ENCODE measurements around the gene KCNIP4. TPM values are rescaled to one million over a fixed set of nuclear protein-coding genes. Genes with fewer than 3 reads are reported as not detected.

Gene KCNIP4
- total RNA-seq, 1 donor from 2014 or later = 30.4 TPM

DNA sequence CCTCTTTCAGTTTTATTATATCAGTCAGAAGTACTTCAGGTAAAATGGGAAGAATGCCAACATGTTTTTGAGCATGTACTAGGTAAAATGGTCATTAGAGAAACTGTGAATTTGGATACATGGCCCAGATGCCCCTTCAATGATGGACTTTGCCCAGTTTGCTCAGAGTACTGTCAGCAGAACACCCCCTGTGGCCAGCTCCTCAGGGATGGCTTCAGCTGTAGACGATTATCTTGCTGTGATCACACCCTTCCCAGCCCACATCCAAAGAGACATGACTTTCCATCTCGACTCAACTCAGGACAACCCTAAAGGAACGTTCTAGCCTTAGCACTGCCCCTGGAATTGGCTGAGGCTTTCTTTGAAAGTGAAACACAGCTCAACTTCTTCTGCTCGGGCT lies 809.2 kb downstream of the KCNIP4 start:
- DNase-seq = no peak
- Mint-ChIP-seq H3K36me3 (ENCODE audit: unreplicated experiment) (no peaks in the 10 kb centered on the region), H3K4me1 (ENCODE audit: low read depth, unreplicated experiment) (no peaks in the 10 kb centered on the region), H3K27me3 (ENCODE audit: unreplicated experiment) (no peaks in the 10 kb centered on the region), H3K9me3 (ENCODE audit: unreplicated experiment) (no peaks in the 10 kb centered on the region), H3K27ac (ENCODE audit: unreplicated experiment) (no peak overlapping the region), H3K4me3 (ENCODE audit: unreplicated experiment) (no peak overlapping the region)
- TF ChIP-seq CTCF (IDR thresholded peaks at IDR 0.05; ENCODE audit: partially characterized antibody, unreplicated experiment) = no peak

DNA sequence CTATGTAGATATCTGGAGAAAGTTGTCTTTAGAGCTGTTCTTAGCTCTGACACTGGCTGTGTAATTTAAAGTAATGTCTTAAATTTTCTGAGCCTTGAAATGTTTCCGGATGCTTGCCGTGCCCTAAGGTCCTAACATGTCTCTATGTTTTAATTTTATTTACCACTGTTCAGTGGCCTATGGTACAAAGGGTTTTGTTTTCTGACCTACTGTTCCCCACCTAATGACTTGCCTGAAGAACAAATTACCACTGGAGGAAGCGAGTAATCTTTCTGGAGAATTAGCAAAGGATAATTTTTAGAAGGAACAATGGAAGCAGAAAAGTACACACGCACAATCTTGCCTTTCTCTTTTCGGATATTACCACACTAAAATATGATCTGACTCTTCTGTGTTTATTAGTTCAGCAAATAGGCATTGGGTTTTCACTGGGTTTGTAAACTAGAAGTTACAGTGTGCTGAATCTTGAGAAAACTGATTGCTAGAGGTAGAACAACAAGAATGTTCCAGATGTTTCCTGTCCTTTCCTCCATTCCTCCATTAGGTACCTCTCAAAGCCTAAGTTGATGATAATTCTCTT lies 812.4 kb downstream of the KCNIP4 start:
- H3K9me3 Mint-ChIP-seq (ENCODE audit: unreplicated experiment) = no peaks in the 10 kb centered on the region
- no peak overlapping the region for H3K27ac Mint-ChIP-seq (ENCODE audit: unreplicated experiment)
- no peaks in the 10 kb centered on the region for H3K4me1 Mint-ChIP-seq (ENCODE audit: low read depth, unreplicated experiment)
- H3K27me3 Mint-ChIP-seq (ENCODE audit: unreplicated experiment) = no peaks in the 10 kb centered on the region
- H3K36me3 Mint-ChIP-seq (ENCODE audit: unreplicated experiment) = no peaks in the 10 kb centered on the region
- DNase-seq = no peak
- no peak for TF ChIP-seq CTCF (IDR thresholded peaks at IDR 0.05; ENCODE audit: partially characterized antibody, unreplicated experiment)
- no peak overlapping the region for H3K4me3 Mint-ChIP-seq (ENCODE audit: unreplicated experiment)

DNA sequence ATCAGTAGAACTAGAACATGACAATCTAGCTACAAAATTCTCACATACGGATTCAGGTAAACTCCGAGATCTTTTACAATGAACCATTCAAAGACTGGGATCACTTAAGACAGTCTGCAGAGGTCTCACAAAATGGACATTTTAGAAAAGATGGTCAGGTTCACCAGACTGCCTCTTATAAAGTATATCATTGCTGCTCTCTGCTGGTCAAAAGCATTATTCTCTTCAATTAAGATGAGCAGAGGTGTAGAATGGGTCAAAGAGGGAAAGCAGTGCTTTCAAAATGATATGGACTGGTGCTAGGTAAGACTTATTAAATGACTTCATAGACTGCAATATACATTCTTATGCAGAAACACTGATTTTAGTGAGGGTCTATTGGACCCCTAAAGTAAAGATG lies 813.6 kb downstream of the KCNIP4 start:
- H3K36me3 Mint-ChIP-seq (ENCODE audit: unreplicated experiment) = no peaks in the 10 kb centered on the region
- no peak overlapping the region for H3K27ac Mint-ChIP-seq (ENCODE audit: unreplicated experiment)
- no peaks in the 10 kb centered on the region for H3K9me3 Mint-ChIP-seq (ENCODE audit: unreplicated experiment)
- no peak overlapping the region for H3K4me3 Mint-ChIP-seq (ENCODE audit: unreplicated experiment)
- H3K4me1 Mint-ChIP-seq (ENCODE audit: low read depth, unreplicated experiment) = no peaks in the 10 kb centered on the region
- DNase-seq = no peak
- no peak for TF ChIP-seq CTCF (IDR thresholded peaks at IDR 0.05; ENCODE audit: partially characterized antibody, unreplicated experiment)
- no peaks in the 10 kb centered on the region for H3K27me3 Mint-ChIP-seq (ENCODE audit: unreplicated experiment)

DNA sequence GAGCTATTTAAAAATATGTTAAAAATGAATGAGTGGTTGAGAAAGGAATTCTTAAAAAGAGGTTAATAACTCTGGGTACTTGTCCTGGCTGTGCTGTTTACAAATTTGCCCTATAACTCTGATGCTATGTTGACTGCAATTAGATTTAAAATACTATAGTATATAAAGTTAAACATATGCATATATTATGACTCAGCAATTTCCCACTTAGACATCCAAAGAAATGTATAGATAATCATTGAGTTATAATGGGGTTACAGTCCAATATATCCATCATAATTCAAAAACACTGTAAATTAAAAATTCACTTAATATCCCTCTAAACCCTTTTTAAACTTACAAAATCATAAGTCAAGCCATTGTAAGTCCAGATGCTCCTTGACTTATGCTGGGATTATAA lies 818.0 kb downstream of the KCNIP4 start:
- no peaks in the 10 kb centered on the region for H3K9me3 Mint-ChIP-seq (ENCODE audit: unreplicated experiment)
- H3K4me1 Mint-ChIP-seq (ENCODE audit: low read depth, unreplicated experiment) = no peaks in the 10 kb centered on the region
- DNase-seq = no peak
- H3K27me3 Mint-ChIP-seq (ENCODE audit: unreplicated experiment) = no peaks in the 10 kb centered on the region
- H3K27ac Mint-ChIP-seq (ENCODE audit: unreplicated experiment) = no peak overlapping the region
- TF ChIP-seq CTCF (IDR thresholded peaks at IDR 0.05; ENCODE audit: partially characterized antibody, unreplicated experiment) = no peak
- no peaks in the 10 kb centered on the region for H3K36me3 Mint-ChIP-seq (ENCODE audit: unreplicated experiment)
- no peak overlapping the region for H3K4me3 Mint-ChIP-seq (ENCODE audit: unreplicated experiment)

DNA sequence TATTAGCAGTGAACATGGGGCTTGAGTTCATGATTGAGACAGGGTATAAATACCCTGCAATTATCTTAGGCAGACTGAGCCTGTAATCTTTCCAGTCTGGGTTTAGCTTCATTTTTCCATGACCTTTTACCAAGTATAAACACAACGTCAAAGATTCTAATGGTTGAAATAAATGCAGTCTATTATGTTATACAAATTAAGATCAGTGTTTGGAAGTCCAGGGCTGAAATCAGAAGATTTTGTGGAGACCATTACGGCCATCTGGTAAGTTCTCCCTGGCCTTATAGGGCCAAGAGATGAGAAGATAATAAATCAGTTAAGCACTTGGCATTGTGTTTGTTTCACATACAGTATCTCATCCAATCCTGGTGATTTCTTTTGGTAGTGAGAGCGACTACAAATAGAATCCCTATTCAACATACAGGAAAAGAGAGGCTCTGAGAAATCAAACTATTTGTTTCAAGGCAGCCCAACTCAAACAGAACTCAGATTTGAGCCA lies 822.5 kb downstream of the KCNIP4 start:
- no peak for TF ChIP-seq CTCF (IDR thresholded peaks at IDR 0.05; ENCODE audit: partially characterized antibody, unreplicated experiment)
- no peak overlapping the region for H3K27ac Mint-ChIP-seq (ENCODE audit: unreplicated experiment)
- H3K36me3 Mint-ChIP-seq (ENCODE audit: unreplicated experiment) = no peaks in the 10 kb centered on the region
- DNase-seq = no peak
- no peaks in the 10 kb centered on the region for H3K4me1 Mint-ChIP-seq (ENCODE audit: low read depth, unreplicated experiment)
- H3K27me3 Mint-ChIP-seq (ENCODE audit: unreplicated experiment) = no peaks in the 10 kb centered on the region
- H3K9me3 Mint-ChIP-seq (ENCODE audit: unreplicated experiment) = no peaks in the 10 kb centered on the region
- no peak overlapping the region for H3K4me3 Mint-ChIP-seq (ENCODE audit: unreplicated experiment)

Data from glutamatergic neuron (in vitro differentiated cells).